C4-2B (cell line): ENCODE data around the gene SSTR1.

Source experiments
- ZFX ChIP-seq: fragments of 450-650 bp; IDR thresholded peaks from 2 replicates; pipeline ENCODE4 v1.6.1; 2017
- TF ChIP-seq, protein P1 (sequence below): fragments of 450-650 bp; conservative IDR thresholded peaks from 2 replicates; pipeline ENCODE4 v1.5.1; 2017; ENCODE audit warnings: mild to moderate bottlenecking

DNA sequence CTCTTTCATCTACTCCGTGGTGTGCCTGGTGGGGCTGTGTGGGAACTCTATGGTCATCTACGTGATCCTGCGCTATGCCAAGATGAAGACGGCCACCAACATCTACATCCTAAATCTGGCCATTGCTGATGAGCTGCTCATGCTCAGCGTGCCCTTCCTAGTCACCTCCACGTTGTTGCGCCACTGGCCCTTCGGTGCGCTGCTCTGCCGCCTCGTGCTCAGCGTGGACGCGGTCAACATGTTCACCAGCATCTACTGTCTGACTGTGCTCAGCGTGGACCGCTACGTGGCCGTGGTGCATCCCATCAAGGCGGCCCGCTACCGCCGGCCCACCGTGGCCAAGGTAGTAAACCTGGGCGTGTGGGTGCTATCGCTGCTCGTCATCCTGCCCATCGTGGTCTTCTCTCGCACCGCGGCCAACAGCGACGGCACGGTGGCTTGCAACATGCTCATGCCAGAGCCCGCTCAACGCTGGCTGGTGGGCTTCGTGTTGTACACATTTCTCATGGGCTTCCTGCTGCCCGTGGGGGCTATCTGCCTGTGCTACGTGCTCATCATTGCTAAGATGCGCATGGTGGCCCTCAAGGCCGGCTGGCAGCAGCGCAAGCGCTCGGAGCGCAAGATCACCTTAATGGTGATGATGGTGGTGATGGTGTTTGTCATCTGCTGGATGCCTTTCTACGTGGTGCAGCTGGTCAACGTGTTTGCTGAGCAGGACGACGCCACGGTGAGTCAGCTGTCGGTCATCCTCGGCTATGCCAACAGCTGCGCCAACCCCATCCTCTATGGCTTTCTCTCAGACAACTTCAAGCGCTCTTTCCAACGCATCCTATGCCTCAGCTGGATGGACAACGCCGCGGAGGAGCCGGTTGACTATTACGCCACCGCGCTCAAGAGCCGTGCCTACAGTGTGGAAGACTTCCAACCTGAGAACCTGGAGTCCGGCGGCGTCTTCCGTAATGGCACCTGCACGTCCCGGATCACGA, 2.2 kb downstream of the SSTR1 start:
- TF ChIP-seq, protein P1, sequence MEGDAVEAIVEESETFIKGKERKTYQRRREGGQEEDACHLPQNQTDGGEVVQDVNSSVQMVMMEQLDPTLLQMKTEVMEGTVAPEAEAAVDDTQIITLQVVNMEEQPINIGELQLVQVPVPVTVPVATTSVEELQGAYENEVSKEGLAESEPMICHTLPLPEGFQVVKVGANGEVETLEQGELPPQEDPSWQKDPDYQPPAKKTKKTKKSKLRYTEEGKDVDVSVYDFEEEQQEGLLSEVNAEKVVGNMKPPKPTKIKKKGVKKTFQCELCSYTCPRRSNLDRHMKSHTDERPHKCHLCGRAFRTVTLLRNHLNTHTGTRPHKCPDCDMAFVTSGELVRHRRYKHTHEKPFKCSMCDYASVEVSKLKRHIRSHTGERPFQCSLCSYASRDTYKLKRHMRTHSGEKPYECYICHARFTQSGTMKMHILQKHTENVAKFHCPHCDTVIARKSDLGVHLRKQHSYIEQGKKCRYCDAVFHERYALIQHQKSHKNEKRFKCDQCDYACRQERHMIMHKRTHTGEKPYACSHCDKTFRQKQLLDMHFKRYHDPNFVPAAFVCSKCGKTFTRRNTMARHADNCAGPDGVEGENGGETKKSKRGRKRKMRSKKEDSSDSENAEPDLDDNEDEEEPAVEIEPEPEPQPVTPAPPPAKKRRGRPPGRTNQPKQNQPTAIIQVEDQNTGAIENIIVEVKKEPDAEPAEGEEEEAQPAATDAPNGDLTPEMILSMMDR = no peak
- no peak for TF ChIP-seq ZFX
